Ovary (tissue), 3 donors: Measurements from ENCODE around the gene SPAG5.

Source experiments
- CTCF ChIP-seq, 3 donors: fragments of 450-650 bp in 2 of 3; fragments of 200-600 bp in 1 of 3; IDR thresholded peaks; one replicate each; pipeline versions ENCODE4 v1.5.1 to v1.8.0; 2016 to 2022; ENCODE audit warnings: antibody characterized with exemption in 3 of 3, mild to moderate bottlenecking in 1 of 3
- POLR2A ChIP-seq: fragments of 450-650 bp; IDR thresholded peaks from one replicate; pipeline ENCODE4 v1.6.1; 2017; ENCODE audit warnings: antibody characterized with exemption, mild to moderate bottlenecking, moderate library complexity
- donor health status: DM: no; HTN: no; CAD: no.

GRCh38 chr17:28646039-28646754 lies 47.4 kb upstream of the SPAG5 start:
- no peak for TF ChIP-seq CTCF (IDR thresholded peaks at IDR 0.05)
- TF ChIP-seq POLR2A: peak; percentile 41
